Renal pelvis (tissue), 4 donors: ENCODE data around the gene DISC1. TPM values are rescaled to one million over a fixed set of nuclear protein-coding genes. Genes with fewer than 3 reads are reported as not detected.

Experiments used
- DNase-seq: peaks from one replicate; pipeline ENCODE4 v3.0.0-alpha.2; 2013
- polyA plus RNA-seq, 3 donors: library from polyadenylated mRNA; unstranded; fragments of 120-200 nt; gene quantifications; one replicate each; pipeline ENCODE4 v1.2.1, GENCODE V29; 2013; ENCODE audit not compliant: insufficient read length in 3 of 3

DISC1 gene
- polyA plus RNA-seq, 3 donors, result 5.0 to 5.5 (median 5.3) TPM

GRCh38 chr1:232044728-232045127 is 418.1 kb downstream of the DISC1 start:
- DNase-seq, result no peak

- no peak for DNase-seq
Measured at GRCh38 chr1:232045139-232045994, 418.8 kb downstream of the DISC1 start.

DNA sequence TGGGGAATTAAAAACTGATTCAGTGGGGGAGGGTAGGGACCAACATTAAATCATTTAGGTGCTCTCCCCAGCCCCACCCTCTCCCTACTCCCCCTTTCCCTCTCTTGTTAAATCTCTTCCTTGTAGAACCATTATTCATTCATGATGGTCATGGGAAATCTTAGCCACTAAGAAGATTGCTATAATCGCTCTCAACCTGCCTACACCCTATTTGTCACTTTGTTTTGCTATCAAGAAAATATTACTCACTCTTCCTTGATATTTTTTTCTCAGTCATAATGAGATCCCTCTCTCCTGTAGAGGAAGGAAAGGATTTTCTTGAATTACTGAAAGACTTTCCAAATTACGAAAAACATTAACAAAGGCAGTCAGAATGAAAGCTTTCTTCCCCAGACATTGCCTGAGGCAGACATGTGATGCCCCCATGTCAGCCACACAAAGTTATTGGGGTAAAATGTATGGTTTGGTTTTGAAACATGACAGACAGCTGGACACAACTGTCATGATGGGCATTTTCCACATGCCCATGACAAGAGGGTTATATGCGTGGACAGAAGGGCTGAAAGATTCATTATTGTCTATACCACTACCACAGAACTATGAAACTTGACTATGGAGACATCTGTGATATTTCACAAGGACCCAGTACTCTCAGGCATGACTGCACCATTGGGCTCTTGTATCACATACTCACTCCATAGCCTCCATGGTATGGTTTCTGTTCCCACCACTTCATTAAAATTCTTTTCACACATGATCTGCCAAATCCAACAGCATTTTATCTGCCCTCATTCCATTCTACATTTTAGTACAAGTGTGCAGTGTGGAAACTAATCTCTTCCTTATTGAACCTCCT is 420.1 kb downstream of the DISC1 start:
- no peak for DNase-seq

DNA sequence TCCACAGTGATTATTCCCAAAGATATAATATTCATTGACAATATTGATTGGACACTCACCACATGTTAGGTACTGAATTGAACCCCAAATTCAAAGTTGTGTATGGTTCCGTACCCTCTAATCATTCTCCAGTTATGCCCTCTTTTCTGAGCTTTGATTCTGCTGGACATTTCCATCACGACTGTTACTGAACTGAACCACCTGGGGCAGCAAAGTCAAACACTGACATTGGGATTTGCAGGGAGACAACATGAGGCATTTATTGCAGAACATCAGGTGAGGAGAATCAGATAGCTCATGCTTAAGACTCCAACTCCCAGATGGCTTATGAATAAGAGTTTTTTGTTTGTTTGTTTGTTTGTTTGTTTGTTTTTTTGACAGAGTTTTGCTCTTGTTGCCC is 420.9 kb downstream of the DISC1 start:
- no peak for DNase-seq

DNA sequence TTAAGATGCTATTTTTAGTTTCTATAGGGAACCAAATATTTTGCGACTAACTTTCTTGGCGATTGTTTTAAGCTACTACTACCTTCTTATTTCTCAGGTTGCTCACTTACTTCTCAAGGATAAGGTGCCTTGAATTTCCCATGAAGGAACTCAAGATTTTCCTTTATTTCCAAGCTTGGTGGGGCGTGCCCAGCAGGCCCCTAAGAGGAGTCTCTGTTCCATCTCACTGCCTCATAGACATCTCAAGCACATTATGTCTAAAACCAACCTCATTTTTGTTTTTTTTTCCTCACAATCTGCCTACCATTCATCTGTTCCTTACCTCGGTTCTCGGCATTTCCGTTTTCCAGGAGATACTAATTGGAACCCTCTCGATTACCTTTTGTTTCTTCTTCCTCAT is 421.9 kb downstream of the DISC1 start:
- DNase-seq, result no peak

DNA sequence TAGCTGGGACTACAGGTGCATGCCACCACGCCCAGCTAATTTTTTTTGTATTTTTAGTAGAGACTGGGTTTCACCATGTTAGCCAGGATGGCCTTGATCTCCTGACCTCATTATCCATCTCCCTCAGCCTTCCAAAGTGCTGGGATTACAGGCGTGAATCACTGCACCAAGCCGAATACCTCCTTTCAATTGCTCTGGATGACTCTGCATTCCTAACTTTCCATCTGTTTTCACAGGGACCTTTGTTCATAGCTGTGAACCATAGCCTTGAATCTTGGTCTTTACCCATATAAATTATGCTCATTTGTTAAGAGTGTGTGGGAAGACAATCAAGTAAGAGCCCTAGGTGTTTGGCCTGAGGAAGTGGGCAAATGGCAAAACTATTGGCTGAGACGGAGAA is 422.7 kb downstream of the DISC1 start:
- no peak for DNase-seq

- no peak for DNase-seq
Measured at GRCh38 chr1:232057217-232057895, 430.8 kb downstream of the DISC1 start.

DNA sequence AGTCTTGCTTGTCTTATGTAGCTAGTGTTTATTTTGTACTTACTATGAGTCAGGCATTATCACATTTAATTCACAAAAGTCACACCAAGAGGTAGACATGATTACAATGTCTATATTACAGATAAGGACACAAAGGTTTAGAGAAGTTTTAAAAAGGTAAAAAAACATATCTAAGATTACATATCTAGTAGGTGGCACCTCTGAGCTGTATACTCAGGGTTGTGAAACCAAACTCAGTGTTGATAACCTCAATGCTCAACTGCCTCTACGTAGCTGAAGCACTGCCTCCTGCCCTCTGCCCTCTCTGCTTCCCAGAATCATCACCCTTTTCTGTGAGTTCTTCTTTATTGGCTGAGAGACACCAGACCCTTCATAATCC is 431.3 kb downstream of the DISC1 start:
- no peak for DNase-seq

GRCh38 chr1:232059726-232060374 is 433.3 kb downstream of the DISC1 start:
- DNase-seq, result no peak

- no peak for DNase-seq
Measured at GRCh38 chr1:232062967-232063366, 436.4 kb downstream of the DISC1 start.

DNA sequence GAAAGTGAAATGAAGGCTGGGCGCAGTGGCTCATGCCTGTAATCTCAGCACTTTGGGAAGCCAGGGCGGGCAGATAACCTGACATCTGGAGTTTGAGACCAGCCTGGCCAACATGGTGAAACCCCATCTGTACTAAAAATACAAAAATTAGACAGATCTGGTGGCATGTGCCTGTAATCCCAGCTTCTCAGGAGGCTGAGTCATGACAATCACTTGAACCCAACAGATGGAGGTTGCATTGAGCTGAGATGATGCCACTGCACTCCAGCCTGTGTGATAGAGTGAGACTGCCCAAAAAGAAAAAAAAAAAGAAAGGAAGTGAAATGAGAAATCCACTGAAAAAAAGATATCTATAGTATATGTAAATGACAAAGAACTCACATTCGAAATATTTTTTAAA is 439.9 kb downstream of the DISC1 start:
- no peak for DNase-seq

DNA sequence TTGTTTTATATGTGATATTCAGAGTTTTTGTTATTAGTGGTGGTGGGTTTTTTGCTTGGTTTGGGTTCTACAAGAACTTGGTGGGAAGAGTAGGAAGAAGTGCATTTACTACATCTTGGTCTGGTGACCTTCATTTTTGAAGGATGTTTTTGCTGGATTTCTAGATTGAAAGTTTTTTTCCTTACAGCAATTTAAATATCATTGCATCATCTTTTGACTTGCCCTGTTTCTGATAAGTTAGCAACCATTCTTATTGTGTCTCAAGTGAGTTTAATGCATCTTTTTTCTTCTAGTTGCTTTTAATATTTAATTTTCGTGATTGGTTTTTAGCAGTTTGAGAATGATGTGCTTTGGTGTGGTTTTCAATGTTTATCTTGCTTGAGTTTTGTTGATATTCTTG is 447.7 kb downstream of the DISC1 start:
- no peak for DNase-seq

- DNase-seq, result no peak
Measured at GRCh38 chr1:232077809-232078208, 451.2 kb downstream of the DISC1 start.

- peak; percentile 30 for DNase-seq
Measured at GRCh38 chr1:232084584-232085223, 458.1 kb downstream of the DISC1 start.

GRCh38 chr1:232090816-232091215 is 464.2 kb downstream of the DISC1 start:
- DNase-seq, result no peak

Other genes with a start within 250 kb of the DISC1 start
- 10 to 100 TPM; 37.8 to 43.6 (median 38.9) TPM for gene EGLN1, start 204.5 kb upstream of the DISC1 start, polyA plus RNA-seq
- gene TSNAX, start 98.1 kb upstream of the DISC1 start, polyA plus RNA-seq, result 10 to 100 TPM; 41.6 to 61.3 (median 51.5) TPM